K562 (cell line): ENCODE data around the gene SCAP. TPM values are rescaled to one million over a fixed set of nuclear protein-coding genes. Genes with fewer than 3 reads are reported as not detected.
A peak's percentile ranks its signal among the peaks of the same experiment; 100 is the strongest.

ENCODE experiments used
- CC2D1A ChIP-seq: fragments of 450-650 bp; IDR thresholded peaks from 2 replicates; pipeline ENCODE4 v1.6.1; 2017; ENCODE audit warnings: mild to moderate bottlenecking
- E2F3 ChIP-seq: fragments of 250-450 bp; sonication (Bioruptor Pico); IDR thresholded peaks from 2 replicates; pipeline ENCODE4 v1.4.0; 2020; ENCODE audit warnings: mild to moderate bottlenecking
- KAT8 ChIP-seq: fragments of 450-650 bp; IDR thresholded peaks from 2 replicates; pipeline ENCODE4 v1.6.1; 2016; ENCODE audit warnings: low read depth, mild to moderate bottlenecking
- MYC ChIP-seq, 2 experiments: fragments of 250-450 bp in 1 of 2; sonication (Bioruptor Pico) in 1 of 2; IDR thresholded peaks; 2 replicates each; pipeline versions ENCODE4 v1.5.1 to v1.6.1; 2012 to 2021; ENCODE audit warnings: low read depth in 2 of 2, borderline replicate concordance in 1 of 2, improper control_type of control experiment in 1 of 2, low read length in 1 of 2, mild to moderate bottlenecking in 1 of 2, moderate library complexity in 1 of 2
- POLR2A ChIP-seq: fragments of 450-650 bp; conservative IDR thresholded peaks from 2 replicates; pipeline ENCODE4 v1.6.1; 2016
- POLR2H ChIP-seq: IDR thresholded peaks from 2 replicates; pipeline ENCODE4 v1.6.1; 2016; ENCODE audit warnings: missing genetic modification characterization, low read depth, mild to moderate bottlenecking, control low read depth, missing compliant biosample characterization, moderate library complexity
- RB1 ChIP-seq: fragments of 450-650 bp; IDR thresholded peaks from 2 replicates; pipeline ENCODE4 v1.6.1; 2017; ENCODE audit warnings: low read depth, mild to moderate bottlenecking
- SPI1 ChIP-seq: IDR thresholded peaks from 2 replicates; pipeline ENCODE4 v1.6.1; 2011; ENCODE audit warnings: low read depth, low read length, control low read depth, borderline replicate concordance
- TRIM24 ChIP-seq, 2 experiments: fragments of 450-650 bp; IDR thresholded peaks; 2 replicates each; pipeline ENCODE4 v1.6.1; 2016
- ZC3H11A ChIP-seq: IDR thresholded peaks from 2 replicates; pipeline ENCODE4 v1.6.1; 2012; ENCODE audit warnings: low read depth, low read length, improper control_type of control experiment
- polyA plus RNA-seq, 8 experiments: library from polyadenylated mRNA; depleted of rRNA in 4 of 8; stranded (reverse) in 5 of 8; unstranded in 3 of 8; fragments of >200 nt; fragmentation: Nextera tagmentation in 2 of 8; fragmentation: Illumina TruSeq in 1 of 8; extraction: Ambion mirVana in 2 of 8; extraction: Trizol in 1 of 8; gene quantifications; 2 replicates each; pipeline versions ENCODE4 v1.2.1 to v1.2.3, GENCODE V29; 2011 to 2014; ENCODE audit warnings: inconsistent platforms in 1 of 8, missing spikeins in 1 of 8
- total RNA-seq, 7 experiments: library from RNA; depleted of rRNA in 6 of 7; stranded (reverse); fragments of >200 nt in 6 of 7; fragmentation: Illumina TruSeq in 2 of 7; extraction: Trizol in 2 of 7; gene quantifications; 2 replicates each; pipeline versions ENCODE4 v1.2.1 to v1.2.3, GENCODE V29; 2011 to 2021; ENCODE audit warnings: low replicate concordance in 1 of 7
- TF ChIP-seq, protein P1 (sequence below), 2 experiments: fragments of 450-650 bp; formaldehyde crosslinking in 1 of 2; IDR thresholded peaks; 2 replicates each; pipeline versions ENCODE4 v1.4.0 to v1.6.1; 2014 to 2020; ENCODE audit warnings: mild to moderate bottlenecking in 2 of 2, borderline replicate concordance in 1 of 2, low read depth in 1 of 2
- TF ChIP-seq, protein P2 (sequence below), 3 experiments: fragments of 200-800 bp in 1 of 3; sonication (Bioruptor generic) in 1 of 3; sonication (generic) in 1 of 3; formaldehyde crosslinking in 1 of 3; IDR thresholded peaks; 2 replicates each; pipeline versions ENCODE4 v1.6.1 to v1.8.0; 2016 to 2022; ENCODE audit warnings: mild to moderate bottlenecking in 2 of 3, missing compliant biosample characterization in 2 of 3, missing genetic modification characterization in 2 of 3, missing genetic modification reagents in 1 of 3
- TF ChIP-seq, protein P3 (sequence below): IDR thresholded peaks from 2 replicates; pipeline ENCODE4 v1.6.1; 2011; ENCODE audit not compliant: insufficient read length; ENCODE audit errors: extremely low read depth
- TF ChIP-seq, protein P4 (sequence below): fragments of 450-650 bp; formaldehyde crosslinking; IDR thresholded peaks from 2 replicates; pipeline ENCODE4 v1.4.0; 2022; ENCODE audit warnings: missing genetic modification characterization

SCAP gene
- total and polyA plus RNA-seq, 9 of the 15 experiments (the other 6 are each of a cell fraction or from before 2014, with no cell fraction given) = 2.6 to 104 (median 37.8) TPM

DNA sequence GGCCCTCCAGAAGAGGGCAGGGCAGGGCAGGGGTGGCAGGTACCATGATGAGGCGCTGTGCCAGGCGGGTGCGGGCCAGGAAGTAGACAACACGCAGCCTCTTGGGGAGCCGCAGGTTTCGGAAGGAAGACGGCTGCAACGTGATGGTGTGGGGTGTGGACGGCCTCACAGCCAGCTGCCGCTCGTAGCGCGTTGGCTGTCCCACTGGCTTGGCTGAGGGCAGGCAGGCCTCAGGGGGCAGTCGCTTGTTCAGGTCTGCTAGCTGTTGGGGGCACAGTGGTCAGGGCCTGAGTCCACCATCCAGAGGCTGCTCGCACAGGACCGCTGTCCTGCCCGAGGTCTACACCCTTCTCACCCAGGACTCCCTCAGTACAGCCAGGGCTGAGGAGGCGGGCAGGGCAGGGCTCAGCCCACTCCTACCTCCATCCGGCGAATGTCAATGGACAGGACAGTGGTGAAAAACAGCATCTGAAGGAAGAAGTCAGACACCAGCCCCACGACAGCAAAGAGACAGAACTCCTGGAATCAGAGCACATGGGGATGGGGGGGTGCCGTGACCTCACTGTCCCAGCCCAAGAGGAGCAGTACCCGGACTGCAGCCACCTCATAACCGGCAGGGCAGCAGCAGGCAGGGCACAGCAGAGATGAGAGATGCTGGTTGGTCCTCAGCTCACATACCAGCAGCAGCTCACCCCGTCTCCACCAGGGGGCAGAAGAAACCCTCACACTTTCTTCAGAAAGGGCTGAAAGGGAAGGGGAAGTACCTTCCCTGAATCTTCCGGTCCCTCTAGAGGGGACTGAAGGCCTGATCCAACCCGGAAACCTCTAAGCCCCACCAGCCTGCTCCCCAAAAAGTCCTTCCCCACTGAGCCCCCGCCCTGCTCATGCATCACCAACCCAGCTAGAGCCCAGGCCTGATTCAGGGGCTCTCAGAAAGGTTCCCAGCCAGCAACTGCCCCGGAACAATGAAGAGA, 54.9 kb downstream of the SCAP start (continued):
- TF ChIP-seq, protein P1, sequence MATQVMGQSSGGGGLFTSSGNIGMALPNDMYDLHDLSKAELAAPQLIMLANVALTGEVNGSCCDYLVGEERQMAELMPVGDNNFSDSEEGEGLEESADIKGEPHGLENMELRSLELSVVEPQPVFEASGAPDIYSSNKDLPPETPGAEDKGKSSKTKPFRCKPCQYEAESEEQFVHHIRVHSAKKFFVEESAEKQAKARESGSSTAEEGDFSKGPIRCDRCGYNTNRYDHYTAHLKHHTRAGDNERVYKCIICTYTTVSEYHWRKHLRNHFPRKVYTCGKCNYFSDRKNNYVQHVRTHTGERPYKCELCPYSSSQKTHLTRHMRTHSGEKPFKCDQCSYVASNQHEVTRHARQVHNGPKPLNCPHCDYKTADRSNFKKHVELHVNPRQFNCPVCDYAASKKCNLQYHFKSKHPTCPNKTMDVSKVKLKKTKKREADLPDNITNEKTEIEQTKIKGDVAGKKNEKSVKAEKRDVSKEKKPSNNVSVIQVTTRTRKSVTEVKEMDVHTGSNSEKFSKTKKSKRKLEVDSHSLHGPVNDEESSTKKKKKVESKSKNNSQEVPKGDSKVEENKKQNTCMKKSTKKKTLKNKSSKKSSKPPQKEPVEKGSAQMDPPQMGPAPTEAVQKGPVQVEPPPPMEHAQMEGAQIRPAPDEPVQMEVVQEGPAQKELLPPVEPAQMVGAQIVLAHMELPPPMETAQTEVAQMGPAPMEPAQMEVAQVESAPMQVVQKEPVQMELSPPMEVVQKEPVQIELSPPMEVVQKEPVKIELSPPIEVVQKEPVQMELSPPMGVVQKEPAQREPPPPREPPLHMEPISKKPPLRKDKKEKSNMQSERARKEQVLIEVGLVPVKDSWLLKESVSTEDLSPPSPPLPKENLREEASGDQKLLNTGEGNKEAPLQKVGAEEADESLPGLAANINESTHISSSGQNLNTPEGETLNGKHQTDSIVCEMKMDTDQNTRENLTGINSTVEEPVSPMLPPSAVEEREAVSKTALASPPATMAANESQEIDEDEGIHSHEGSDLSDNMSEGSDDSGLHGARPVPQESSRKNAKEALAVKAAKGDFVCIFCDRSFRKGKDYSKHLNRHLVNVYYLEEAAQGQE (IDR thresholded peaks at IDR 0.05; ENCODE audit: borderline replicate concordance) = peak; percentile 87
- TF ChIP-seq, protein P1 (CRISPR knock-in tag; IDR thresholded peaks at IDR 0.05; ENCODE audit: low read depth) = no peak
- TF ChIP-seq, protein P2, sequence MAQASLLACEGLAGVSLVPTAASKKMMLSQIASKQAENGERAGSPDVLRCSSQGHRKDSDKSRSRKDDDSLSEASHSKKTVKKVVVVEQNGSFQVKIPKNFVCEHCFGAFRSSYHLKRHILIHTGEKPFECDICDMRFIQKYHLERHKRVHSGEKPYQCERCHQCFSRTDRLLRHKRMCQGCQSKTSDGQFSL (CRISPR knock-in tag; IDR thresholded peaks at IDR 0.05) = peak; percentile 49; the same call in 1 of the 2 replicates
- TF ChIP-seq, protein P2 (tag; IDR thresholded peaks at IDR 0.05) = no peak
- peak; percentile 50; the same call in 1 of the 2 replicates for TF ChIP-seq CC2D1A
- no peak for TF ChIP-seq POLR2H (tag)
- TF ChIP-seq KAT8 = 0 out of 2 replicates have a peak, but pooled peaks have one; percentile 68
- TF ChIP-seq, protein P3, sequence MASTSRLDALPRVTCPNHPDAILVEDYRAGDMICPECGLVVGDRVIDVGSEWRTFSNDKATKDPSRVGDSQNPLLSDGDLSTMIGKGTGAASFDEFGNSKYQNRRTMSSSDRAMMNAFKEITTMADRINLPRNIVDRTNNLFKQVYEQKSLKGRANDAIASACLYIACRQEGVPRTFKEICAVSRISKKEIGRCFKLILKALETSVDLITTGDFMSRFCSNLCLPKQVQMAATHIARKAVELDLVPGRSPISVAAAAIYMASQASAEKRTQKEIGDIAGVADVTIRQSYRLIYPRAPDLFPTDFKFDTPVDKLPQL = no peak
- TF ChIP-seq POLR2A = 0 out of 2 replicates have a peak, but pooled peaks have one; percentile 34
- TF ChIP-seq E2F3 (CRISPR knock-in tag) = no peak
- peak; percentile 85; the same call in 1 of the 2 replicates for TF ChIP-seq ZC3H11A
- peak in 1 of 2 experiments; percentile 56; a peak in 1 of 4 replicates for TF ChIP-seq TRIM24 (IDR thresholded peaks at IDR 0.05)
- peak; percentile 63; the same call in 1 of the 2 replicates for TF ChIP-seq MYC (IDR thresholded peaks at IDR 0.05; ENCODE audit: low read depth, low read length)
- no peak for TF ChIP-seq MYC (CRISPR knock-in tag; IDR thresholded peaks at IDR 0.05; ENCODE audit: borderline replicate concordance, low read depth)
- TF ChIP-seq SPI1 = peak; percentile 76
- TF ChIP-seq, protein P4, sequence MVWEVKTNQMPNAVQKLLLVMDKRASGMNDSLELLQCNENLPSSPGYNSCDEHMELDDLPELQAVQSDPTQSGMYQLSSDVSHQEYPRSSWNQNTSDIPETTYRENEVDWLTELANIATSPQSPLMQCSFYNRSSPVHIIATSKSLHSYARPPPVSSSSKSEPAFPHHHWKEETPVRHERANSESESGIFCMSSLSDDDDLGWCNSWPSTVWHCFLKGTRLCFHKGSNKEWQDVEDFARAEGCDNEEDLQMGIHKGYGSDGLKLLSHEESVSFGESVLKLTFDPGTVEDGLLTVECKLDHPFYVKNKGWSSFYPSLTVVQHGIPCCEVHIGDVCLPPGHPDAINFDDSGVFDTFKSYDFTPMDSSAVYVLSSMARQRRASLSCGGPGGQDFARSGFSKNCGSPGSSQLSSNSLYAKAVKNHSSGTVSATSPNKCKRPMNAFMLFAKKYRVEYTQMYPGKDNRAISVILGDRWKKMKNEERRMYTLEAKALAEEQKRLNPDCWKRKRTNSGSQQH (CRISPR knock-in tag) = 0 out of 2 replicates have a peak, but pooled peaks have one; percentile 11
- peak; percentile 49; the same call in 1 of the 2 replicates for TF ChIP-seq RB1
